Uterus (tissue), 2 donors: ENCODE data around the gene CPB1.

Experiments
- CTCF ChIP-seq, 4 experiments: fragments of 200-600 bp in 2 of 4; fragments of 450-650 bp in 2 of 4; sonication (generic) in 2 of 4; IDR thresholded peaks; one replicate each; pipeline ENCODE4 v1.5.1; 2016 to 2019; ENCODE audit warnings: antibody characterized with exemption in 4 of 4, mild to moderate bottlenecking in 2 of 4, moderate library complexity in 1 of 4
- POLR2A ChIP-seq, 2 donors: fragments of 450-650 bp; IDR thresholded peaks; one replicate each; pipeline ENCODE4 v1.6.1; 2016; ENCODE audit warnings: antibody characterized with exemption in 2 of 2, mild to moderate bottlenecking in 1 of 2, moderate library complexity in 1 of 2

GRCh38 chr3:148883163-148883562 is 55.6 kb downstream of the CPB1 start:
- TF ChIP-seq CTCF (IDR thresholded peaks at IDR 0.05) (no peak), POLR2A (IDR thresholded peaks at IDR 0.05) (no peak)
